Measurements from ENCODE around the gene PFN4. TPM values are rescaled to one million over a fixed set of nuclear protein-coding genes. Genes with fewer than 3 reads are reported as not detected.
"Not testable (repeated sequence)": the region's sequence is repeated elsewhere in the genome, so short reads cannot be mapped to it uniquely, and the experiment has no call there.

PFN4 gene
- total and polyA plus RNA-seq, 4 experiments from 2014 or later, result not detected

DNA sequence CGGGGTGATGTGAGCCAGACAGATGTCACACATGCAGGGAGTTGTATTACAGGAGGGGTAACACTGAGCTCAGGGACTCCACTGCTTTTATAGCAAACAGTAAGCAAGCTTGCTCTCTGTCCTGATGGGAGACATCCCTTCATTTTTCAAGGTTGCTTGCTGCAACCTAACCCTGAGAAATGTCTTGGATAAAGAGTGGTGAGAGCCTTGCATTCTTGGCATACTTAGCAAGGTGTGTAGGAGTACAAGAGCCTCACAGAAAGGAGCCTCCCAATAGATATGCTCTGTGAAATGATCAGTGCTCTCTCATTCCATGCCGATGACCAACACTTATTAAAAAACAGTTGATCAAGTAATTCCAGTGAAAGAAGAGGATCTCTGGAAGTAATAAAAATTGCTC, 8.1 kb downstream of the PFN4 start:
- Mint-ChIP-seq H3K9me3 (peaks cover 0 to 4% (median 0%) of the 10 kb centered on the region in 8 donors), H3K4me1 (peaks cover 0 to 1% (median 0%) of the 10 kb centered on the region in 4 donors), H3K4me3 (no peak overlapping the region), H3K36me3 (peaks cover 2 to 3% of the 10 kb centered on the region in 2 donors), H3K27me3 (no peaks in the 10 kb centered on the region), H3K27ac (no peak overlapping the region)
- Histone ChIP-seq H3K9me3 (ENCODE audit: control insufficient read depth in 1 of 2, low read length in 2 of 2) (no peaks in the 10 kb centered on the region), H3K4me1 (ENCODE audit: insufficient read depth, low read length) (no peaks in the 10 kb centered on the region), H3K27ac (ENCODE audit: low read depth, low read length) (no peak overlapping the region), H3K4me3 (ENCODE audit: low read length in 2 of 2) (no peak overlapping the region), H3K27me3 (ENCODE audit: insufficient read depth, low read length) (no peaks in the 10 kb centered on the region), H3K36me3 (ENCODE audit: insufficient read depth, low read length) (no peaks in the 10 kb centered on the region)
- ChIA-PET CTCF (ENCODE audit: partially characterized antibody) (no interaction called here), POLR2A (ENCODE audit: partially characterized antibody) (no interaction called here)
- DNase-seq, result no peak
- intact Hi-C loops (cut with micrococcal nuclease), result no loop called here

- H3K36me3 Mint-ChIP-seq, result peaks cover 12 to 20% of the 10 kb centered on the region in 2 donors
- no peaks in the 10 kb centered on the region for H3K27me3 Mint-ChIP-seq
- no peak overlapping the region for H3K4me3 Mint-ChIP-seq
- no peak for DNase-seq
- Histone ChIP-seq H3K27me3 (ENCODE audit: insufficient read depth, low read length) (no peaks in the 10 kb centered on the region), H3K4me1 (ENCODE audit: insufficient read depth, low read length) (no peaks in the 10 kb centered on the region), H3K9me3 (ENCODE audit: control insufficient read depth in 1 of 2, low read length in 2 of 2) (no peaks in the 10 kb centered on the region), H3K27ac (ENCODE audit: low read depth, low read length) (no peak overlapping the region), H3K4me3 (ENCODE audit: low read length in 2 of 2) (no peak overlapping the region), H3K36me3 (ENCODE audit: insufficient read depth, low read length) (no peaks in the 10 kb centered on the region)
- intact Hi-C loops (cut with micrococcal nuclease), result no loop called here
- POLR2A ChIA-PET (ENCODE audit: partially characterized antibody), result no interaction called here
- H3K27ac Mint-ChIP-seq, result no peak overlapping the region
- CTCF ChIA-PET (ENCODE audit: partially characterized antibody), result no interaction called here
- peaks cover 3 to 23% (median 15%) of the 10 kb centered on the region in 8 donors for H3K9me3 Mint-ChIP-seq
- H3K4me1 Mint-ChIP-seq, result peaks cover 0 to 1% (median 0%) of the 10 kb centered on the region in 4 donors
Observed at GRCh38 chr2:24111407-24111901, 11.7 kb downstream of the PFN4 start.

GRCh38 chr2:24110660-24111303, 12.4 kb downstream of the PFN4 start:
- H3K36me3 ChIP-seq (ENCODE audit: insufficient read depth, low read length), result no peaks in the 10 kb centered on the region
- Mint-ChIP-seq H3K4me1 (peaks cover 0 to 1% (median 0%) of the 10 kb centered on the region in 4 donors), H3K9me3 (peaks cover 3 to 26% (median 18%) of the 10 kb centered on the region in 8 donors), H3K36me3 (peaks cover 12 to 20% of the 10 kb centered on the region in 2 donors), H3K27ac (no peak overlapping the region), H3K27me3 (no peaks in the 10 kb centered on the region), H3K4me3 (no peak overlapping the region)
- POLR2A ChIA-PET (ENCODE audit: partially characterized antibody), result no interaction called here
- intact Hi-C loops (cut with micrococcal nuclease), result no loop called here
- DNase-seq, result no peak
- H3K4me3 ChIP-seq (ENCODE audit: low read length in 2 of 2), result no peak overlapping the region
- H3K27me3 ChIP-seq (ENCODE audit: insufficient read depth, low read length), result no peaks in the 10 kb centered on the region
- H3K27ac ChIP-seq (ENCODE audit: low read depth, low read length), result no peak overlapping the region
- CTCF ChIA-PET (ENCODE audit: partially characterized antibody), result no interaction called here
- no peaks in the 10 kb centered on the region for H3K4me1 ChIP-seq (ENCODE audit: insufficient read depth, low read length)
- H3K9me3 ChIP-seq (ENCODE audit: control insufficient read depth in 1 of 2, low read length in 2 of 2), result no peaks in the 10 kb centered on the region

- DNase-seq; H3K27me3 ChIP-seq (ENCODE audit: insufficient read depth, low read length); CTCF ChIA-PET (ENCODE audit: partially characterized antibody); H3K4me3 Mint-ChIP-seq; H3K27ac ChIP-seq (ENCODE audit: low read depth, low read length); intact Hi-C loops (cut with micrococcal nuclease); H3K27ac Mint-ChIP-seq; POLR2A ChIA-PET (ENCODE audit: partially characterized antibody); H3K36me3 ChIP-seq (ENCODE audit: insufficient read depth, low read length); H3K4me1 ChIP-seq (ENCODE audit: insufficient read depth, low read length); H3K9me3 ChIP-seq (ENCODE audit: control insufficient read depth in 1 of 2, low read length in 2 of 2); H3K27me3 Mint-ChIP-seq; H3K4me3 ChIP-seq (ENCODE audit: low read length in 2 of 2); H3K4me1 Mint-ChIP-seq: not testable (repeated sequence)
- H3K36me3 Mint-ChIP-seq, result peaks cover 15 to 23% of the 10 kb centered on the region in 2 donors
- H3K9me3 Mint-ChIP-seq, result peaks cover 3 to 30% (median 23%) of the 10 kb centered on the region in 8 donors
Observed at GRCh38 chr2:24109431-24109830, 13.7 kb downstream of the PFN4 start.

GRCh38 chr2:24107336-24107735, 15.8 kb downstream of the PFN4 start:
- H3K4me3 Mint-ChIP-seq, result no peak overlapping the region
- no peaks in the 10 kb centered on the region for H3K4me1 ChIP-seq (ENCODE audit: insufficient read depth, low read length)
- H3K27ac Mint-ChIP-seq, result no peak overlapping the region
- H3K27me3 Mint-ChIP-seq, result no peaks in the 10 kb centered on the region
- no peaks in the 10 kb centered on the region for H3K27me3 ChIP-seq (ENCODE audit: insufficient read depth, low read length)
- no peak for DNase-seq
- peaks cover 3 to 30% (median 21%) of the 10 kb centered on the region in 8 donors for H3K9me3 Mint-ChIP-seq
- peaks cover 0 to 1% (median 0%) of the 10 kb centered on the region in 4 donors for H3K4me1 Mint-ChIP-seq
- no peak overlapping the region for H3K4me3 ChIP-seq (ENCODE audit: low read length in 2 of 2)
- no peaks in the 10 kb centered on the region for H3K36me3 ChIP-seq (ENCODE audit: insufficient read depth, low read length)
- H3K27ac ChIP-seq (ENCODE audit: low read depth, low read length), result no peak overlapping the region
- ChIA-PET POLR2A (ENCODE audit: partially characterized antibody) (no interaction called here), CTCF (ENCODE audit: partially characterized antibody) (no interaction called here)
- no peaks in the 10 kb centered on the region for H3K9me3 ChIP-seq (ENCODE audit: control insufficient read depth in 1 of 2, low read length in 2 of 2)
- peaks cover 18 to 33% of the 10 kb centered on the region in 2 donors for H3K36me3 Mint-ChIP-seq
- intact Hi-C loops (cut with micrococcal nuclease), result no loop called here

- no peaks in the 10 kb centered on the region for H3K9me3 ChIP-seq (ENCODE audit: control insufficient read depth in 1 of 2, low read length in 2 of 2)
- POLR2A ChIA-PET (ENCODE audit: partially characterized antibody), result no interaction called here
- Mint-ChIP-seq H3K4me1 (peaks cover 0 to 1% (median 0%) of the 10 kb centered on the region in 4 donors), H3K36me3 (peaks cover 18 to 38% of the 10 kb centered on the region in 2 donors), H3K27ac (peak overlapping the region in 2 of 7 donors; percentile 2 to 54), H3K27me3 (no peaks in the 10 kb centered on the region), H3K9me3 (peaks cover 3 to 30% (median 21%) of the 10 kb centered on the region in 8 donors), H3K4me3 (no peak overlapping the region)
- intact Hi-C loops (cut with micrococcal nuclease), result no loop called here
- no peak overlapping the region for H3K27ac ChIP-seq (ENCODE audit: low read depth, low read length)
- H3K27me3 ChIP-seq (ENCODE audit: insufficient read depth, low read length), result no peaks in the 10 kb centered on the region
- no peak overlapping the region for H3K4me3 ChIP-seq (ENCODE audit: low read length in 2 of 2)
- no peaks in the 10 kb centered on the region for H3K4me1 ChIP-seq (ENCODE audit: insufficient read depth, low read length)
- no peak for DNase-seq
- H3K36me3 ChIP-seq (ENCODE audit: insufficient read depth, low read length), result no peaks in the 10 kb centered on the region
- CTCF ChIA-PET (ENCODE audit: partially characterized antibody), result no interaction called here
Observed at GRCh38 chr2:24106786-24107185, 16.3 kb downstream of the PFN4 start.

- Histone ChIP-seq H3K4me1 (ENCODE audit: insufficient read depth, low read length) (no peaks in the 10 kb centered on the region), H3K27me3 (ENCODE audit: insufficient read depth, low read length) (no peaks in the 10 kb centered on the region), H3K9me3 (ENCODE audit: control insufficient read depth in 1 of 2, low read length in 2 of 2) (no peaks in the 10 kb centered on the region), H3K27ac (ENCODE audit: low read depth, low read length) (no peak overlapping the region), H3K4me3 (ENCODE audit: low read length in 2 of 2) (no peak overlapping the region), H3K36me3 (ENCODE audit: insufficient read depth, low read length) (no peaks in the 10 kb centered on the region)
- Mint-ChIP-seq H3K4me1 (no peaks in the 10 kb centered on the region), H3K9me3 (peaks cover 3 to 30% (median 20%) of the 10 kb centered on the region in 8 donors), H3K27me3 (no peaks in the 10 kb centered on the region), H3K4me3 (no peak overlapping the region), H3K36me3 (peaks cover 18 to 38% of the 10 kb centered on the region in 2 donors), H3K27ac (no peak overlapping the region)
- POLR2A ChIA-PET (ENCODE audit: partially characterized antibody), result no interaction called here
- DNase-seq, result no peak
- intact Hi-C loops (cut with micrococcal nuclease), result no loop called here
- CTCF ChIA-PET (ENCODE audit: partially characterized antibody), result interaction anchor here (0.8 kb wide), 1 partner anchor 21 kb away, joined by 4 read pairs; the partner anchor contains the start of gene TP53I3
Observed at GRCh38 chr2:24105816-24106215, 17.3 kb downstream of the PFN4 start.

Measured in CD4-positive, alpha-beta memory T cell (primary cell).